Endothelial cell of umbilical vein (primary cell): ENCODE data around the gene CYP11A1. TPM values are rescaled to one million over a fixed set of nuclear protein-coding genes. Genes with fewer than 3 reads are reported as not detected.

ENCODE experiments used
- BruUV-seq: library from RNA; stranded (reverse); fragments of 400-500 nt; replicated peaks from 2 replicates; lab custom pipeline; 2021; lab: Mats Ljungman, UMichigan
- CTCF ChIA-PET: fragments of 300-600, 350-600 bp; sonication (Branson Sonifier 250); formaldehyde crosslinking; loops from one replicate; lab custom pipeline; 2021; ENCODE audit warnings: antibody characterized with exemption, inconsistent platforms; lab: Charles Lee
- POLR2A ChIA-PET: fragments of 300-600, 350-600 bp; sonication (Branson Sonifier 250); formaldehyde crosslinking; loops from one replicate; lab custom pipeline; 2021; ENCODE audit warnings: antibody characterized with exemption, inconsistent platforms; lab: Charles Lee
- DNase-seq: peaks from one replicate; pipeline ENCODE4 v3.0.0-alpha.2; 2011; ENCODE audit warnings: low read depth, low spot score
- FAIRE-seq: peaks from 2 replicates; lab custom pipeline; 2011; peaks lifted over from hg19 to GRCh38; lab: Jason Lieb, UNC
- H2AFZ ChIP-seq: 2 replicates; pipeline ENCODE4 v1.6.0; 2012; ENCODE audit warnings: low read depth, low read length, control low read depth, inconsistent platforms
- H3K27ac ChIP-seq: 2 replicates; pipeline ENCODE4 v1.5.1; 2011; ENCODE audit warnings: low read depth, mild to moderate bottlenecking, control low read depth, low read length, moderate library complexity; ENCODE audit not compliant: insufficient read depth
- H3K27me3 ChIP-seq, 2 experiments: 2 replicates each; pipeline versions ENCODE4 v1.6.0 to v1.6.1; 2011; ENCODE audit warnings: low read length in 2 of 2, mixed read lengths in 1 of 2; ENCODE audit not compliant: control insufficient read depth in 2 of 2, insufficient read depth in 2 of 2
- H3K36me3 ChIP-seq, 2 experiments: 2 replicates in 1 of 2; 3 replicates in 1 of 2; pipeline ENCODE4 v1.5.1; 2011; ENCODE audit warnings: low read length in 2 of 2, mild to moderate bottlenecking in 1 of 2, moderate library complexity in 1 of 2; ENCODE audit not compliant: control insufficient read depth in 2 of 2, insufficient read depth in 2 of 2; ENCODE audit errors: extremely low read depth in 1 of 2
- H3K4me1 ChIP-seq: 3 replicates; pipeline ENCODE4 v1.5.1; 2011; ENCODE audit warnings: mild to moderate bottlenecking, low read length; ENCODE audit not compliant: control insufficient read depth, insufficient read depth; ENCODE audit errors: extremely low read depth
- H3K4me2 ChIP-seq: 2 replicates; pipeline ENCODE4 v1.6.1; 2011; ENCODE audit warnings: low read length, control low read depth, mixed read lengths; ENCODE audit not compliant: insufficient read depth
- H3K4me3 ChIP-seq, 3 experiments: fragments of 200-600 bp in 1 of 3; sonication (generic), shearing (Covaris generic) in 1 of 3; replicated peaks in 1 of 3; 2 replicates each; pipeline ENCODE4 v1.5.1; 2011 to 2016; ENCODE audit warnings: control low read depth in 3 of 3, low read length in 3 of 3, mild to moderate bottlenecking in 2 of 3, inconsistent platforms in 1 of 3, low read depth in 1 of 3, moderate library complexity in 1 of 3; ENCODE audit not compliant: insufficient read depth in 1 of 3
- H3K79me2 ChIP-seq: 2 replicates; pipeline ENCODE4 v1.6.0; 2012; ENCODE audit warnings: low read length, inconsistent platforms; ENCODE audit not compliant: control insufficient read depth, insufficient read depth
- H3K9ac ChIP-seq: replicated peaks from 2 replicates; pipeline ENCODE3; 2011; ENCODE audit warnings: low read length, control low read depth; ENCODE audit not compliant: insufficient read depth; ENCODE audit errors: extremely low read depth
- H3K9me1 ChIP-seq: replicated peaks from 3 replicates; pipeline ENCODE4 v1.6.0; 2011; ENCODE audit warnings: mild to moderate bottlenecking, low read length; ENCODE audit not compliant: control insufficient read depth, insufficient read depth; ENCODE audit errors: extremely low read depth
- H3K9me3 ChIP-seq: replicated peaks from 2 replicates; pipeline ENCODE4 v1.5.1; 2012; ENCODE audit warnings: low read length, inconsistent platforms; ENCODE audit not compliant: control insufficient read depth, insufficient read depth
- H4K20me1 ChIP-seq: replicated peaks from 2 replicates; pipeline ENCODE3; 2011; ENCODE audit warnings: mild to moderate bottlenecking, low read length; ENCODE audit not compliant: control insufficient read depth, insufficient read depth; ENCODE audit errors: extremely low read depth
- EZH2 ChIP-seq: IDR thresholded peaks from 2 replicates; pipeline ENCODE4 v1.6.1; 2012; ENCODE audit warnings: borderline replicate concordance, low read depth, mild to moderate bottlenecking, moderate library complexity, low read length, inconsistent platforms; ENCODE audit not compliant: severe bottlenecking
- FOS ChIP-seq: IDR thresholded peaks from 2 replicates; pipeline ENCODE4 v1.6.1; 2011; ENCODE audit warnings: mild to moderate bottlenecking, low read length, moderate library complexity, borderline replicate concordance; ENCODE audit not compliant: insufficient read depth
- GATA2 ChIP-seq: IDR thresholded peaks from 2 replicates; pipeline ENCODE4 v1.7.0; 2011; ENCODE audit warnings: low read depth, mild to moderate bottlenecking, moderate library complexity, mixed read lengths, low read length; ENCODE audit not compliant: insufficient read length, insufficient read depth
- JUN ChIP-seq: IDR thresholded peaks from 2 replicates; pipeline ENCODE4 v1.6.1; 2011; ENCODE audit warnings: borderline replicate concordance, low read depth; ENCODE audit not compliant: insufficient read length, insufficient read depth
- MYC ChIP-seq: IDR thresholded peaks from one replicate; pipeline ENCODE4 v1.6.1; 2011; ENCODE audit warnings: mild to moderate bottlenecking, low read depth, low read length
- POLR2A ChIP-seq: IDR thresholded peaks from 2 replicates; pipeline ENCODE4 v1.6.1; 2012; ENCODE audit warnings: low read depth, mild to moderate bottlenecking, control low read depth, low read length
- POLR2AphosphoS5 ChIP-seq: IDR thresholded peaks from 2 replicates; pipeline ENCODE4 v1.6.1; 2012; ENCODE audit warnings: low read depth, mild to moderate bottlenecking, control low read depth, low read length, moderate library complexity; ENCODE audit not compliant: insufficient read depth
- dilution Hi-C: fragments of 300-500 bp; cut with MboI; formaldehyde crosslinking; loops from one replicate; pipeline ENCODE4 v1.15.0; 2019; ENCODE audit warnings: low sequenced_read_pairs; ENCODE audit not compliant: extremely low pct_ligation_motif_present
- intact Hi-C: fragments of 100-400 bp; cut with micrococcal nuclease; formaldehyde crosslinking; loops from one replicate; pipeline ENCODE4 v1.10.0; 2022
- polyA plus RNA-seq, 4 experiments: library from polyadenylated mRNA; depleted of rRNA in 3 of 4; stranded (reverse) in 3 of 4; unstranded in 1 of 4; fragments of >200 nt; gene quantifications; 2 replicates each; pipeline versions ENCODE4 v1.2.1 to v1.2.3, GENCODE V29; 2011 to 2012; ENCODE audit warnings: missing spikeins in 1 of 4
- total RNA-seq: library from RNA; stranded (reverse); gene quantifications from 2 replicates; pipeline ENCODE4 v1.2.3, GENCODE V29; 2021
- TF ChIP-seq, protein P1 (sequence below), 2 donors: IDR thresholded peaks; 1 replicate in 1 of 2; 2 replicates in 1 of 2; pipeline ENCODE4 v1.5.1; 2011; ENCODE audit warnings: low read length in 2 of 2, mild to moderate bottlenecking in 2 of 2, moderate library complexity in 2 of 2, control low read depth in 1 of 2, inconsistent platforms in 1 of 2, low read depth in 1 of 2; ENCODE audit not compliant: insufficient read depth in 1 of 2; ENCODE audit errors: extremely low read depth in 1 of 2
- TF ChIP-seq, protein P2 (sequence below): IDR thresholded peaks from 2 replicates; pipeline ENCODE4 v1.6.1; 2011; ENCODE audit not compliant: insufficient read depth, insufficient read length

Gene CYP11A1
- total and polyA plus RNA-seq, 2 donors (not counting 3 experiments of a cell fraction or from before 2014, with no cell fraction given), result 0.08 TPM; not detected in 1

DNA sequence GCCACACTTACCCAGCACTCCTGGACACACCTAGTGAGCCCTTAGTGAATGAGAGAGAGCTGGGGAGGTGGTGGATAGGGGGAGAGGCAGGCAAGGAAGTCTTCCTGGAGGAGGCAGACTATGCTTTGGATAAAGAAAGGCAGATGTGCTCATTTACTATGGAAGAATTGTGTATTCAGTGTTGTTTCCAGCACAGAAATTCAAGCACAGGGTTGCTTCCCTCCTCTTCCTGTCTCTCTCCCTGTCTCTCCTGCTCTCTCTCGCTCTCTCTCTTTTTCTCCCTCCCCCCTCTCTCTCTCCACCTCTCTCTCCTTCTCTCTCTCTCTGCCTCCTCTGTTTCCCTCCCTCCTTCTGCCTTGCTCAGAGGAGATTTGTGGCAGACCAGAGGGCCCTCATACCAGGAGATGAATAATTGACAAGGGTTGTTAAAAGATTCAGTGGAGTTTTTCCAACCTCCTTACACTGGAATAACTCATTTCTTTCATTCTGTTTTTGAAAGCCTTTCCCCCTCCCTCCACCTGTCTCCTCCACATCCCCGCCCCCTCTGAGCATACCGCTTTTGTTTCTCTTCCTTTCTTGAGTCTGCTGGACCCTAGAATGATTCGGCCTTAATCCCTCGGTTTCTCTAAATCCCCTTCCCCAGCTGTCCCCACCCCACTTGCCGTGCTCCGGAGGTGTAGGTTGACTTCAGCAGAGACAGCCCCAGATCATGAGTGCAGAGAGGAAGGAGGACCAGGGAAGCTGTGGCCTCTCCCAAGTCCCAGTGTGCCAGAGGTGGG, 65.7 kb downstream of the CYP11A1 start:
- no peaks in the 10 kb centered on the region for H3K9me3 ChIP-seq
- H3K4me2 ChIP-seq, result no peak overlapping the region
- TF ChIP-seq MYC (no peak), POLR2AphosphoS5 (no peak), EZH2 (no peak), POLR2A (no peak), JUN (no peak), FOS (no peak), GATA2 (no peak)
- TF ChIP-seq, protein P1, sequence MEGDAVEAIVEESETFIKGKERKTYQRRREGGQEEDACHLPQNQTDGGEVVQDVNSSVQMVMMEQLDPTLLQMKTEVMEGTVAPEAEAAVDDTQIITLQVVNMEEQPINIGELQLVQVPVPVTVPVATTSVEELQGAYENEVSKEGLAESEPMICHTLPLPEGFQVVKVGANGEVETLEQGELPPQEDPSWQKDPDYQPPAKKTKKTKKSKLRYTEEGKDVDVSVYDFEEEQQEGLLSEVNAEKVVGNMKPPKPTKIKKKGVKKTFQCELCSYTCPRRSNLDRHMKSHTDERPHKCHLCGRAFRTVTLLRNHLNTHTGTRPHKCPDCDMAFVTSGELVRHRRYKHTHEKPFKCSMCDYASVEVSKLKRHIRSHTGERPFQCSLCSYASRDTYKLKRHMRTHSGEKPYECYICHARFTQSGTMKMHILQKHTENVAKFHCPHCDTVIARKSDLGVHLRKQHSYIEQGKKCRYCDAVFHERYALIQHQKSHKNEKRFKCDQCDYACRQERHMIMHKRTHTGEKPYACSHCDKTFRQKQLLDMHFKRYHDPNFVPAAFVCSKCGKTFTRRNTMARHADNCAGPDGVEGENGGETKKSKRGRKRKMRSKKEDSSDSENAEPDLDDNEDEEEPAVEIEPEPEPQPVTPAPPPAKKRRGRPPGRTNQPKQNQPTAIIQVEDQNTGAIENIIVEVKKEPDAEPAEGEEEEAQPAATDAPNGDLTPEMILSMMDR (IDR thresholded peaks at IDR 0.05; ENCODE audit: extremely low read depth in 1 of 2, insufficient read depth in 1 of 2, low read depth in 1 of 2, low read length in 2 of 2), result no peak
- TF ChIP-seq, protein P2, sequence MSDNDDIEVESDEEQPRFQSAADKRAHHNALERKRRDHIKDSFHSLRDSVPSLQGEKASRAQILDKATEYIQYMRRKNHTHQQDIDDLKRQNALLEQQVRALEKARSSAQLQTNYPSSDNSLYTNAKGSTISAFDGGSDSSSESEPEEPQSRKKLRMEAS, result no peak
- H3K4me3 ChIP-seq, result no peak overlapping the region
- no peak overlapping the region for H3K9ac ChIP-seq
- peaks cover 11 to 25% of the 10 kb centered on the region in 2 experiments for H3K27me3 ChIP-seq
- BruUV-seq, result no TSS peak
- H3K79me2 ChIP-seq, result no peaks in the 10 kb centered on the region
- ChIA-PET POLR2A (interaction anchor here (0.7 kb wide), 1 partner anchor 66 kb away, joined by 4 read pairs; the partner anchor contains the start of gene CCDC33), CTCF (interaction anchor here (1.7 to 2.7 kb wide), 2 partner anchors 174 kb away, joined by 6 to 11 read pairs; no protein-coding TSS in a partner anchor)
- H3K36me3 ChIP-seq, result no peaks in the 10 kb centered on the region
- no peaks in the 10 kb centered on the region for H3K9me1 ChIP-seq
- intact Hi-C loops (loop anchor here (2.0 kb wide), 1 partner anchor 175 kb away; no protein-coding TSS in a partner anchor), dilution Hi-C loops (no loop called here)
- DNase-seq (no peak), FAIRE-seq (no peak)
- H3K4me1 ChIP-seq, result no peaks in the 10 kb centered on the region
- no peak overlapping the region for H2AFZ ChIP-seq
- no peak overlapping the region for H3K27ac ChIP-seq
- H4K20me1 ChIP-seq, result no peaks in the 10 kb centered on the region
